C4-2B (cell line): ENCODE data around the gene GPR173.

ENCODE experiments used
- H3K27ac ChIP-seq: fragments of 450-650 bp; 2 replicates; pipeline ENCODE4 v1.5.1; 2017
- ZFX ChIP-seq: fragments of 450-650 bp; IDR thresholded peaks from 2 replicates; pipeline ENCODE4 v1.6.1; 2017
- TF ChIP-seq, protein P1 (sequence below): fragments of 450-650 bp; conservative IDR thresholded peaks from 2 replicates; pipeline ENCODE4 v1.5.1; 2017; ENCODE audit warnings: mild to moderate bottlenecking

GPR173 gene

DNA sequence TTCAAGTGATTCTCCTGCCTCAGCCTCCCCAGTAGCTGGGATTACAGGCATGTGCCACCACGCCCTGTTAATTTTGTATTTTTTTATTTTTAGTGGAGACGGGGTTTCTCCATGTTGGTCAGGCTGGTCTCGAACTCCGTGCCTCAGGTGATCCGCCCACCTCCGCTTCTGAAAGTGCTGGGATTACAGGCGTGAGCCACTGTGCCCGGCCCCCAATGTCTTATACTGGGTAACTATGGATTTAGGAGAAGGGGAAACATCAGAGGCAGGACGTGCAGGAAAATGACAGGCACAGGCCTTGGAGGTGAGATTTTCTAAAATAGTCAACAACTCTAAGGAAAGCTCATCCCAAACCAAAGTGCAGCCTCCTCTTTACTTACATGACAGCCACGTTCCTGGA, 22.5 kb downstream of the GPR173 start:
- TF ChIP-seq ZFX = no peak
- TF ChIP-seq, protein P1, sequence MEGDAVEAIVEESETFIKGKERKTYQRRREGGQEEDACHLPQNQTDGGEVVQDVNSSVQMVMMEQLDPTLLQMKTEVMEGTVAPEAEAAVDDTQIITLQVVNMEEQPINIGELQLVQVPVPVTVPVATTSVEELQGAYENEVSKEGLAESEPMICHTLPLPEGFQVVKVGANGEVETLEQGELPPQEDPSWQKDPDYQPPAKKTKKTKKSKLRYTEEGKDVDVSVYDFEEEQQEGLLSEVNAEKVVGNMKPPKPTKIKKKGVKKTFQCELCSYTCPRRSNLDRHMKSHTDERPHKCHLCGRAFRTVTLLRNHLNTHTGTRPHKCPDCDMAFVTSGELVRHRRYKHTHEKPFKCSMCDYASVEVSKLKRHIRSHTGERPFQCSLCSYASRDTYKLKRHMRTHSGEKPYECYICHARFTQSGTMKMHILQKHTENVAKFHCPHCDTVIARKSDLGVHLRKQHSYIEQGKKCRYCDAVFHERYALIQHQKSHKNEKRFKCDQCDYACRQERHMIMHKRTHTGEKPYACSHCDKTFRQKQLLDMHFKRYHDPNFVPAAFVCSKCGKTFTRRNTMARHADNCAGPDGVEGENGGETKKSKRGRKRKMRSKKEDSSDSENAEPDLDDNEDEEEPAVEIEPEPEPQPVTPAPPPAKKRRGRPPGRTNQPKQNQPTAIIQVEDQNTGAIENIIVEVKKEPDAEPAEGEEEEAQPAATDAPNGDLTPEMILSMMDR = no peak
- peak overlapping the region; percentile 81; the same call in 1 of the 2 replicates for H3K27ac ChIP-seq

DNA sequence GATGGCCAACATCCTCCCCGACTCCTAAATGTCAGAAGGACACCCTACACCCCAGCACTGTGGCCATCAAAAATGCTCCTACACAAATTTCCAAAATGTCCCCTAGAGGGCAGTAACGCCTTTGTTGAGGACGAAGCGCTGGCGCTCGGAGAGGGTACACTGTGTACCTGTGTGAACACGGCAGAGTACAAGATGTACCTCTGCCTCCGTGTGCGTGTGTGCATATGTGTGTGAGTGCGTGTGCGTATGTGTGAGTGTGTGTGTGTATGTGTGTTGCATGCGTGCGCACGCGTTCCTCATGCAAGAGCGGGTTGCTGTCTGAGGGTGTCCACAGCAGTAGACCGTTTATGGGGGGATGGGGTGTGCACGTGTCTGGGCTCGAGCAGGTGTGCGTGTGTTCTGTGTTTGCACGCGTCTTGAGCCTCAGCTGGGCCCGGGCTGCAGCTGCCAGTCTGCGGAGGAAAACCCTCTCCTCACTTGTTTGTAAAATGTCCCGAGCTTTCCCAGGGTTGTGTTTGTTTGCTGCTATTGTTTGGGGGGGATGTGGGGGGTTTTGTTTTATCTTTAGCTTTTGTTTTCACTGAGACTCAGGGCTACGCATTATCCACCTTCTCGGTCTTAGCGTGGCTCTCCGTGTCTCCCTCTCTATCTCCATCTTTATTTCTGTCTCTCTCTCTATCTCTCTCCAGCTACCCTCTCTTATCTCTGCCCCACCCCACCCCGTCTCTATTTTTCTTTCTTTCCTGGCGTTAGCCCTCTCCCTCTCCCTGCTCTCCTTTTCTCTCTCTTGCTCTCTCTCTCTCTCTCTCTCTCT, 23.2 kb downstream of the GPR173 start:
- peak overlapping the region; percentile 81 for H3K27ac ChIP-seq
- TF ChIP-seq, protein P1 = peak; percentile 78
- TF ChIP-seq ZFX = no peak

DNA sequence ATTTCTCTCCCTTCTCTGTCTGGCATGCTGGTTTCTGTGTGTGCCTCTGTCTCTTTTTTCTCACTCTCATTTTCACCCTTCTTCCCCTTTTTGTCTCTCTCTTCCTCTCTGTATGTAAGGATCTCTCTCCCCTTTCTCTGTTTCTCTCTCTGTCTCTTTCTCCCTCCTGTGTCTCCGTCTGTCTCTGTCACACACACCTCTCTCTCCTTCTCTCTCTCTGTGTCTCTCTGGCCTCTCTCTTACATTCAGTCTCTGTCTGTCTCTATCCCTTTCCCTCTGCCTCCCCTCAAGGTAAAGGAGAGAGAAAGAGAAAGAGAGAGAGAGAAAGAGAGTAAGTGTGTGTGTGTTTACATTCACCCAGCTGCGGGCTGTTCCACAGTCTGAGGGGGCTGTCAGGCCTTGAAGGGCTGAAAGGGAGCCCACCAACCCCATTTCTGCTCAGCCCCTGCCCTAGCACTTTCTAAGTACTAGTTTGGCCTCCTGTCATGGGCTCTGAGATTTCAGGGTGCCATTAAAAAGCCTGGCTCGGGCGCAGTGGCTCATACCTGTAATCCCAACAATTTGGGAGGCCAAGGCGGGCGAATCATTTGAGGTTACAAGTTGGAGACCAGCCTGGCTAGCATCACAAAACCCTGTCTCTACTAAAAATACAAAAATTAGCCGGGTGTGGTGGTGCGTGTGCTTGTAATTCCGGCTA, 24.0 kb downstream of the GPR173 start:
- no peak for TF ChIP-seq ZFX
- TF ChIP-seq, protein P1 = no peak
- peak overlapping the region; percentile 81 for H3K27ac ChIP-seq

DNA sequence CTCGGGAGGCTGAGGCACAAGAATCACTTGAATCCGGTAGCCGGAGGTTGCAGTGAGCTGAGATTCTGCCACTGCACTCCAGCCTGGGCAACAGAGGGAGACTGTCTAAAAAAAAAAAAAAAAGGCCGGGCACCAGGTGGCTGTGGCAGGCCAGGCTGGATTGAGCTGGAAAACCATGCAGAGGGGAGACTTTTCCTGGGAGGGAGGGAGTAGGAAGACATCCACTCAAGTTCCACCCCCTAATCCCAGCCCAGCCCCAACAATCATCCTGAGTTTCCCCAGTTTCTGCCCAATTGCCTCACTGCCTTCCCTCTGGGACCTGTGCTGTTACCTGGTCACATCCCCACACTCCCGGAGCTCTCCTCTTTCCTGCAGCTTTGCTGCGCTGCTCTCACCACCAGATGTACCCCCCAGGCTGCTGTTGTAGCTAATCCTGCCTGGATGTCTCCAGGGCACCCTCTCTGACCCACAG, 24.6 kb downstream of the GPR173 start:
- peak overlapping the region; percentile 81 for H3K27ac ChIP-seq

DNA sequence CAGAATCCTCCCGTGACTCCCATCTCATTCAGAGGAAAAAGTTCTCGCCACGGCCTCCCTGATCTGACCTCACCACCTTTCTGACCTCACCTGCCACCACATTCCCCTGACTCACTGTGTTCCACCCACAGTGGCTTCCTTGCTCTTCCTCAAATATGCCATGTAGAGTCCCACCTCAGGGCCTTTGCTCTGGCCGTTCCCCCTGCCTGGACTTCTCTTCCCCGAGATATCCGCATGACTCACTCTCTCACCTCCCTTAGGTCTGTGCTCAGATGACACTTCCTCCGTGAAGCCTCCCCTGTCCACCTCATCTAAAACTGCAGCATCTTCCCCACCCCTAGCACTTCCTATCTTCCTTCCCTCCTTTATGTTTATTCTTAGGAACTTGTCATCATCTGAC, 26.4 kb downstream of the GPR173 start:
- TF ChIP-seq ZFX = no peak

More for the DNA sequence above, 24.6 kb downstream of the GPR173 start:
- TF ChIP-seq, protein P1 = no peak
- TF ChIP-seq ZFX = no peak

DNA sequence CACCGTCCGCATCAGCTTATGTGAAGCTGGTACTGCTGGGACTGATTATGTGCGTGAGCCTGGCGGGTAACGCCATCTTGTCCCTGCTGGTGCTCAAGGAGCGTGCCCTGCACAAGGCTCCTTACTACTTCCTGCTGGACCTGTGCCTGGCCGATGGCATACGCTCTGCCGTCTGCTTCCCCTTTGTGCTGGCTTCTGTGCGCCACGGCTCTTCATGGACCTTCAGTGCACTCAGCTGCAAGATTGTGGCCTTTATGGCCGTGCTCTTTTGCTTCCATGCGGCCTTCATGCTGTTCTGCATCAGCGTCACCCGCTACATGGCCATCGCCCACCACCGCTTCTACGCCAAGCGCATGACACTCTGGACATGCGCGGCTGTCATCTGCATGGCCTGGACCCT, 28.1 kb downstream of the GPR173 start:
- TF ChIP-seq ZFX = no peak
- TF ChIP-seq, protein P1 = no peak
- H3K27ac ChIP-seq = no peak overlapping the region

More for the DNA sequence above, 26.4 kb downstream of the GPR173 start:
- H3K27ac ChIP-seq = no peak overlapping the region

DNA sequence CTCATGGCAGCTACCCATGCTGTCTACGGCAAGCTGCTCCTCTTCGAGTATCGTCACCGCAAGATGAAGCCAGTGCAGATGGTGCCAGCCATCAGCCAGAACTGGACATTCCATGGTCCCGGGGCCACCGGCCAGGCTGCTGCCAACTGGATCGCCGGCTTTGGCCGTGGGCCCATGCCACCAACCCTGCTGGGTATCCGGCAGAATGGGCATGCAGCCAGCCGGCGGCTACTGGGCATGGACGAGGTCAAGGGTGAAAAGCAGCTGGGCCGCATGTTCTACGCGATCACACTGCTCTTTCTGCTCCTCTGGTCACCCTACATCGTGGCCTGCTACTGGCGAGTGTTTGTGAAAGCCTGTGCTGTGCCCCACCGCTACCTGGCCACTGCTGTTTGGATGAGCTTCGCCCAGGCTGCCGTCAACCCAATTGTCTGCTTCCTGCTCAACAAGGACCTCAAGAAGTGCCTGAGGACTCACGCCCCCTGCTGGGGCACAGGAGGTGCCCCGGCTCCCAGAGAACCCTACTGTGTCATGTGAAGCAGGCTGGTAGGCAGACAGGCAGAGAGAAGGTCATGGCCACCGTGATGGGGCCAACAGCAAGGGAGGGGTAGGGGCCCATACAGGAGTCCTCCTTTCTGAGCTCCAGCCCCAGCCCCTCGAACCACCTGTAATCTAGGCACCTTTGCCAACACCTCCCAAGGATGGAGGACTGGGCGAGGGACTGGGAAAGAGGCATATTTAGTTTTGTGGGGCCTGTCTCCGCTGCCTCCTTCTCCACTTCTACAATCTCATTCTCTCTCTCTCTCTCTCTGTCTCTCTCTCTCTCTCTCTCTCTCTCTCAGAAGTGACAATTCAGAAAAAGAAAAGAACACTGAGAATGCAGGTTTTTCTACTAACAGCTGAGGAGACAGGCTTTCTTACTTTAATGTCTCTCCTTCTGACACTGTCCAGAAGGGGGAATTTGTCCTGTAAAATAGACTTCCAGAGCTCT, 28.9 kb downstream of the GPR173 start:
- no peak for TF ChIP-seq ZFX
- TF ChIP-seq, protein P1 = no peak
- no peak overlapping the region for H3K27ac ChIP-seq
